Adipose tissue (tissue), 3 donors: ENCODE data around the gene ADORA1. TPM values are rescaled to one million over a fixed set of nuclear protein-coding genes. Genes with fewer than 3 reads are reported as not detected.

ENCODE experiments used
- H3K27ac ChIP-seq: one replicate; pipeline ENCODE4 v1.5.1; 2013; ENCODE audit warnings: low read depth, low read length
- WGBS, 3 donors: extraction: QIAGEN DNeasy Blood & Tissue Kit; methylation state at CpG; one replicate each; pipeline ENCODE4 v1.1.7; 2013; 5-methylcytosine and 5-hydroxymethylcytosine counted together
- polyA plus RNA-seq, 3 donors: library from polyadenylated mRNA; stranded (reverse); fragments of 200-250 nt; gene quantifications; one replicate each; pipeline ENCODE4 v1.2.3, GENCODE V29; 2013
- donor health status: healthy with polysubstance abuse.
- donor health status: Bipolar disorder and iron deficiency.
- donor health status: healthy.

Gene ADORA1
- polyA plus RNA-seq, 3 donors, result 3.8 to 10.1 (median 9.8) TPM

DNA sequence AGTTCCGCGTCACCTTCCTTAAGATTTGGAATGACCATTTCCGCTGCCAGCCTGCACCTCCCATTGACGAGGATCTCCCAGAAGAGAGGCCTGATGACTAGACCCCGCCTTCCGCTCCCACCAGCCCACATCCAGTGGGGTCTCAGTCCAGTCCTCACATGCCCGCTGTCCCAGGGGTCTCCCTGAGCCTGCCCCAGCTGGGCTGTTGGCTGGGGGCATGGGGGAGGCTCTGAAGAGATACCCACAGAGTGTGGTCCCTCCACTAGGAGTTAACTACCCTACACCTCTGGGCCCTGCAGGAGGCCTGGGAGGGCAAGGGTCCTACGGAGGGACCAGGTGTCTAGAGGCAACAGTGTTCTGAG lies 38.3 kb downstream of the ADORA1 start:
- no peak overlapping the region for H3K27ac ChIP-seq
- 92 to 98% (median 95%) methylated on average over 8 of the region's 8 CpGs for WGBS, 3 donors

DNA sequence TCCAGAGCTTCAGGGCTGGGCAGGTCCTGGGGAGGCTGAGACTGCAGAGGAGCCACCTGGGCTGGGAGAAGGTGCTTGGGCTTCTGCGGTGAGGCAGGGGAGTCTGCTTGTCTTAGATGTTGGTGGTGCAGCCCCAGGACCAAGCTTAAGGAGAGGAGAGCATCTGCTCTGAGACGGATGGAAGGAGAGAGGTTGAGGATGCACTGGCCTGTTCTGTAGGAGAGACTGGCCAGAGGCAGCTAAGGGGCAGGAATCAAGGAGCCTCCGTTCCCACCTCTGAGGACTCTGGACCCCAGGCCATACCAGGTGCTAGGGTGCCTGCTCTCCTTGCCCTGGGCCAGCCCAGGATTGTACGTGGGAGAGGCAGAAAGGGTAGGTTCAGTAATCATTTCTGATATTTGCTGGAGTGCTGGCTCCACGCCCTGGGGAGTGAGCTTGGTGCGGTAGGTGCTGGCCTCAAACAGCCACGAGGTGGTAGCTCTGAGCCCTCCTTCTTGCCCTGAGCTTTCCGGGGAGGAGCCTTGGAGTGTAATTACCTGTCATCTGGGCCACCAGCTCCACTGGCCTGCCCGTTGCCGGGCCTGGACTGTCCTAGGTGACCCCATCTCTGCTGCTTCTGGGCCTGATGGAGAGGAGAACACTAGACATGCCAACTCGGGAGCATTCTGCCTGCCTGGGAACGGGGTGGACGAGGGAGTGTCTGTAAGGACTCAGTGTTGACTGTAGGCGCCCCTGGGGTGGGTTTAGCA lies 38.8 kb downstream of the ADORA1 start:
- WGBS, 3 donors, result 54 to 68% (median 67%) methylated on average over 14 of the region's 14 CpGs
- no peak overlapping the region for H3K27ac ChIP-seq

DNA sequence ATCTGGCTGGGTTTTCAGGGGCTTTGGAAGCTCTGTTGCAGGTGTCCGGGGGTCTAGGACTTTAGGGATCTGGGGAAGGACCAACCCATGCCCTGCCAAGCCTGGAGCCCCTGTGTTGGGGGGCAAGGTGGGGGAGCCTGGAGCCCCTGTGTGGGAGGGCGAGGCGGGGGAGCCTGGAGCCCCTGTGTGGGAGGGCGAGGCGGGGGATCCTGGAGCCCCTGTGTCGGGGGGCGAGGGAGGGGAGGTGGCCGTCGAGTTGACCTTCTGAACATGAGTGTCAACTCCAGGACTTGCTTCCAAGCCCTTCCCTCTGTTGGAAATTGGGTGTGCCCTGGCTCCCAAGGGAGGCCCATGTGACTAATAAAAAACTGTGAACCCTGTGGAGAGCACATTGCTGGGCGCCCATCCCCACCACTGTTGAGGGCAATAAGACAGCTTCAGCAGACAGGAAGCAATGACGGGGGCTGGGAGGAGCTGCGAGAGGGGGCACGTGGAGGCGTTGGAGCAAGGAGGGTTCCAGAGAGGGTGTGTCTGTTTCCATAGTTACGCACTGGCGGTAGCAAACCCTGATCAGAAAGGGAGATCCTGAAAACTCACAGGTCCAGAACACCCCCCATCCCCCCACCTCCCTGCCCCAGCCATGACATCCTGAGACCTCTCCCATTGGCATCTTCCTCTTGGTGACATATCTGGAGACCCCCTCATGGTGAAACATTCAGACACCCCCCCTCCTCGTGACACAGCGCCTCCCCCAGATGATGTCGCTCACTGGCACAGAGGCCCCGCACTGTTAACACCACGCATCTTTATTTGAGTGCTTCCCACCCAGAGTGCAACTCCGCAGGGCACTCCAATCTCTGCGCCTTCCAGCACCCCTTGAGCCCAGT lies 39.7 kb downstream of the ADORA1 start:
- H3K27ac ChIP-seq, result no peak overlapping the region
- 75 to 82% (median 80%) methylated on average over 22 to 23 of the region's 23 CpGs for WGBS, 3 donors

DNA sequence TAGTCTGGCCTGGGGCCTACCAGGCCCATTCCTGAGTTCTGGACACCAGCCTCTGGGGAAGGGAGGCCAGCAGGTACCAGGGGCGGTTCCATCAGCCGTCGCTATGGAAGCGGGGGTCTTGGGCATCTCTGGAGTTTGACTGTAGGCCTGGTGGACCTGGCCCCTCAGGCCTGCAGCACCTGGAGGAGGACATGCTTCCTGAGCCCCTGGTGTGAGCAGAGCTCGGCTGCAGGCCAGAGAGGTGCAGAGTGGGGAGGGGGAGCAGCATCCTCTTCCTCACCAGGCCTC lies 40.3 kb downstream of the ADORA1 start:
- 88 to 97% (median 97%) methylated on average over 5 of the region's 5 CpGs for WGBS, 3 donors
- no peak overlapping the region for H3K27ac ChIP-seq

DNA sequence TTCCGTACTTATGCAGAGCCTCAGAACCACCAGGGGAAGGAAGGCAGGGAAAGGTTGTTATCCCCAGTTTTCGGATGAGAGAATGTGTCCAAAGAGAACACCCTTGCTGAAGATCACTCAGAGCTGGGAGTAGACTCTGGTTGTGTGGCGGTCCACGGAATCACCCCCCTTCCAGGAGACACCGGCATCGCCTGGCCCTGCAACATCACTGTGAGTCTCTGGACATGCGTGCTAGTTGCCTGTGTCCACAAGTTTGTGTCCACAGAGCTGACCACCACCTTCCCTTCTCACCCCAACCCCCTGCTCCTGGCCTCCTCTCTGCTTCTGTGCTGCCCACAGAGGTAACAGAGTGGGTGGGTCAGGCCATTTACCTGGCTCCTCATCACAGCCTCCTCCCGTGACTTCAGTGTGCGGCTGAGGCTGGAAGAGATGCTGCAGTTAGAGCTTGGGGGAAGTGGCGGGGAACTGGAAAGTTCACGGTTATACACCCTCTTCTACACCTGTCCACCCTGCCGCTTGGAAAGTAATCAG lies 40.8 kb downstream of the ADORA1 start:
- H3K27ac ChIP-seq, result no peak overlapping the region
- 94 to 96% (median 95%) methylated on average over 12 of the region's 12 CpGs for WGBS, 3 donors

DNA sequence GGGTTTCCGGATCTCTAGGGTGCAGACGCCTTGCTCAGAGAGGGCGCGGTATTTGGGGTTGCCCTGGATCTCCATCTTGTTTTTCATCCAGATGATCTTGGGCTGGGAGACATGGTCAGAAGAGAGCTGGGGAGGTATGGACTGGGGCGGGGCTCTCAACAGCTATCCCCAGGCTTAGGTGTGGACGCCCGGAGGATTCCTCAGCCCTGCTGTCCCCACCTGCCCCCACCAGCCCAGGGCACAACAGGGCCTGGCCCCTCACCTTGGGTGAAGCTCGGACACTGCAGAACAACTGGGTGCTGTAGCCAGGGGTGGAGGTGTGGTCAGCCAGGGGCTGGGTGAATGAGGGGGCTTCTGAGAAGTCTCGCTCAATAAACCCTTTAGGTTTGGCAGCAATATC lies 41.5 kb downstream of the ADORA1 start:
- no peak overlapping the region for H3K27ac ChIP-seq
- 93 to 95% (median 94%) methylated on average over 9 of the region's 9 CpGs for WGBS, 3 donors

DNA sequence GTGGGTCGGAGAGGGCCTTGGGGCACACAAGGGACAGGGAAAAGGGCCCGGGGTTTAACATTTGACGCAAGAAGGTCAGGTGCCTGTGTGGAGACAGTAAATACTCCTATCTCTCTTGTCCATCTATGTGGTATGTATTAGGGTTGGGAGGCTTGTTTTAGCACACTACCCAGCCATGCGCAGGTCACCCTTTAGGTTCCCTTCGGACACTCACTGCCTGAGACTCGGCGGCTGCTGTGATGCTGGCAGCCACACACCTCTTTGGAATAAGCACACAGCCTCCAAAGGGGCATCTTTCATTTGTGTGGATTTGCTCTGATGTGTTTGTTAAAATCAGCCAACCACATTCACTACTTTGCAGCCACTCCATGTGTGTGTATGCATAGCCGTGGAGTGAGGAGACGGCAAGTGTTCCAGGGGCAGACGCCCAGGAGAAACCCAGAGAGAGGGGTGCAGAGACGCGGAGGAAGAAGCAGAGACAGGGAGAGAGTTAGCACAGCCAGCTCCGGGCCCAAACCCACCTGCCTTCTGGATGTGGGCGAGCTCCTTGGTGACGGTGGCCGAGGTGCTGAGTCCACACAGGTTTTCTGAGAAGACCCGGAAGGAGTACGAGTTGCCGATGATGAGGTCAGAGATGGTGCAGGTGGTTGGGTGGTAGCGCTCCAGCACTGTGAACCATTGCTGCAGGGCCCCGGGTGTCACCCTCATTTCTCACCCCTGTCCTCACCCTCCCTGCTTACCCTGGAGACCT lies 42.4 kb downstream of the ADORA1 start:
- no peak overlapping the region for H3K27ac ChIP-seq
- WGBS, 3 donors, result 83 to 88% (median 86%) methylated on average over 21 of the region's 21 CpGs

DNA sequence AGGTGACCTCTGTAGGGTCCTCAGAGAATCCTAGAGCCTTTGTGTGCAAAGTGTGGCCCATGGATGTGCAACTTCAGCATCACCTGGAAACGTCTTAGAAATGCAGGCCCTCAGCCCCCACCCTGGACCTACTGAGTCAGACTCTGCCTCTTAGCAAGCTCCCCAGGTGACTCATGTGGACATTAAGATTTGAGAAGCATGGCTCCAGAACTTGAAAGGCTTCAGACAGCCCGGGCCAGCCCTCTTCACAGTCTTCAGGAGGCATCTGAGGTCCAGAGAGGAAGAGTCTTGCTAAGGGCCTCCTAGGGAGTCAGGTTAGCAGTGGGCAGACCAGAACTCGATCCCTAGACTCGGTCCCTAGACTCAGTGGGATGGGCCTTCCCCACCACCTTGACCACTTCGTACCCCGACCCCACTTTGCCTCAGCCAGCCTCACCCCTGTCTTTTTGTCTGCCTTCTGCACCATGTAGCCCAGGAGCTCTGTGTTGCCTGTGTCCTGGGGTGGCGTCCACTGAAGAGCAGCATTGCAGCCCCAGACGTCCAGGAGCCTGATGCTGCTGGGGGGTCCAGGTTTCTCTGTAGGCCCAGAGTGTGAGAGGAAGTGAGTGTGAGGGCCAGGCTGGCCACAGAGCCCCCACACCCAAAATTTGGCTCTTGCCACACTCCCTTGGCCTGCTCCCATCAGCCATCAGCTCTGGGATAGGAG lies 43.3 kb downstream of the ADORA1 start:
- 75 to 83% (median 81%) methylated on average over 8 of the region's 8 CpGs for WGBS, 3 donors
- H3K27ac ChIP-seq, result no peak overlapping the region

DNA sequence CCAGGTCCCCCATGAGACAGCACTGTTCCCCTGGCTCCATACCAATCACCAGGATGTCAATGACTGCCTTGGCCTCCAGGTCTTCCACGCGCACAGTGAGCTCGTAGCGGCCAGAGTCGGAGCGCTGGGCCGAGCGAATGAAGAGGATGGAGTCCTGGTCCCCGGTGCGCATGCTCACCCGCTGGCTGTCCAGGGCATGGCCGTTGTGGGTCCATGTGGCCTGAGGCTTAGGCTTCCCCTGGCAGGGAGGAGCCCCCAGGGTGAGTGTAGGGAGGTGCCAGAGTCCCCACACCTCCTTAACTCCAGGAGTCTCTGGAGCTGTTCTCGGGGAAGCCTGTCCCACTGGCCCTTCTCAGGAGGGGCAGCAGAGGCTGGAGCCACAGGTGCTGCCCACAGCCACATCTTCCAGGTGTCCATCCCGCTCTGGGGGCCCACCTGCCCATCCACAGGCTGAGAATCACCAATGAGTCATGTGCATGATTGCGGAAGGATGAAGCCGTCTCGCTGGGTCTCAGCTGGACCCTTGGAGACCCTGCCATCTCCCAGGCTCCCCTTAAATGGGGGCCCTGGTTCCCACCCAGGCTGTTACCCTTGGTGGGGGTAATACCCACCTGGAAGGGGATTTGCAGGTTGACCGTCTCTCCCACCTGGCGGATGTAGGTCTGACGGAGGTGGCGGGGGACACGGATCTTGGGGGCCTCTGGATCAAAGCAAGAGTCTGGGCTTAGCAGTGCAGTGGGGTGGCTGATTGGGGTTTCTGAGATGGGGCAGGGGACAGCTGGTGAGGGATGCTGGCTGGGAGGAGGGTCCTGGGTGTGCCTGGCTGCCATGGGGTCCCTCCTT lies 44.0 kb downstream of the ADORA1 start:
- no peak overlapping the region for H3K27ac ChIP-seq
- 92 to 94% (median 93%) methylated on average over 22 of the region's 22 CpGs for WGBS, 3 donors

DNA sequence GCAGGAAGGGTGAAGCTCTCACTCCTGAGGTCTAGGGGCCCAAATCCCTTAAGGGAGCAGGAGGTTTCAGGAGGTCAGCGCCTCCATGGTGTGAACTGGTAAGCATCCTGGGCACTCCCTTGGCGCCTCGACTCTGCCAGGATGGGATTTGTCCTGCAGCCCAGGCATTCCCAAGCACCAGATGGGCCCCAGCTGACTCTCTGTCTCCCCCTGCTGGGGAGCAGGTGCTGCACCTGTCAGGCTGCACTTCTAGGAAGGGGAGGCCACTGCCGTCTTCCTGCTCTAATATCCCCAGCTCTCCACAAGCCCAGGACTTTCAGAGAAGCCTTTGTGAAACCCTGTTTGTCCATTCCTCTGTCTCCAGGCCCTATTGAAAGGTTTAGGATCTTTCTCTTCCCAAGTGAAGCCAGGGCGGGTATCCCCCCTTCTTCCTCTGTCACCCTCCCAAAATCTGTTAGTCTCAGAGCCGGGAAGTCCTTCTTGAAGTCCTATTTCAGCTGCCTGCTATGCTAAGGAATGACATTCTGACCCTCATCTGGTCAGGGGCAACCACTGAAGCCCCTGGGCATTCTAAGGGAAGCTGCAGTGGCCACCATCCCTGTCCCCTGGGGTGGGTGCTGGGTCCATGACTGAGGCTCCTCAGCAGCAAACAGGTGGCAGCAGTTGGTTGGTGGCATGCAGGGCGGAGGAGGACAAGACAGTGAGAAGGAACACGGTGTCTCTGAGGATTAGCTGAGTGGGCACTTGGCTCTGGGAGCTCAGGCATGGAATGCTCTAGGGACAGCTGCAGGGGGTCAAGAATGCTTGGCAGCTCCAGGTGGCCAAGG lies 44.9 kb downstream of the ADORA1 start:
- WGBS, 3 donors, result 44 to 65% (median 58%) methylated on average over 8 of the region's 8 CpGs
- H3K27ac ChIP-seq, result no peak overlapping the region

DNA sequence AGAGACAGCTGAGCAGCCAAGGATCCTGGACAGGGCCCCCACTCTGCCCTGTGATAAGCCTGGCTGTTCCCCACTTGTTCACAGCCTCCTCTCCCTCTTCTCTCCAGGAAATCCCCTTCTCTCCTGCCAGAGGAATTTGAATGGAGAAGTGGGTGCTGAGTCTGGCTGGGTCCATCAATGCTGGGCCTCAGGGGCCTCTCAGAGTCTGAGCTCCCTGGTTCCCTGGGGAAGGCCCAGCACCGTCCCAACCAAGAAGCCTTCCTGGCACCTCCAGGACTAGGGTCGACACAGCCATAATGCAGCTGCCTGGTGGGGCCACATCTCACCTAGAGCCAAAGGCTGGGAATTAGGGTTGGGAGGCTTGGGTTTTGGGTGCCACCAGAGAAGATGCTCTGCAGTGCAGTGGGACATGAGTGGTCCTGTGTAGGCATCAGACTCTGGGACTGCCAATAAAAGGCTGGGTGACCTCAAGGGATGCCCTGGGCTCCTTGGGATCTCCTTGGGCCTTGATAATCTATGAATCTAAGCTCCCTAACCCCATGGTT lies 45.6 kb downstream of the ADORA1 start:
- WGBS, 3 donors, result 81 to 88% (median 85%) methylated on average over 2 of the region's 2 CpGs
- H3K27ac ChIP-seq, result no peak overlapping the region

DNA sequence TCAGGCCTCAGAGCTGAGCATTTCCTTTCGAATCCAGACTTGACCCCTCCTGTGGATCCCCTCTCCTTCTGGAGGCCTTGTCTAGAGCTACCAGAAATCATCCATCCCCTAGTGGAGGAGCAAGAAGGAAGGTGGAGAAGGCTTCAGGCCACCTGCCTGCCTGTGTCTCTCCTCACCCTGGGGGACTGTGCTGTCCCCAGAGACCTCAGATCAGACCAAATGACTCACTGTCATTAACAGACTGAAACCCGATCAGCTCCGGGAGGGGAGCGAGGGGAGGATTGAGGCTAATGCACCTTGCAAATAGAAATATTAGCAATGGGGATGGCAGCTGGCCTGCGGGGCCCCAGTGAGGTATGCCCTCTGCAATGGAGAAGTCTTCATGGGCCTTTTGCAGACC lies 46.0 kb downstream of the ADORA1 start:
- WGBS, 3 donors, result 79 to 93% (median 89%) methylated on average over 5 of the region's 5 CpGs

DNA sequence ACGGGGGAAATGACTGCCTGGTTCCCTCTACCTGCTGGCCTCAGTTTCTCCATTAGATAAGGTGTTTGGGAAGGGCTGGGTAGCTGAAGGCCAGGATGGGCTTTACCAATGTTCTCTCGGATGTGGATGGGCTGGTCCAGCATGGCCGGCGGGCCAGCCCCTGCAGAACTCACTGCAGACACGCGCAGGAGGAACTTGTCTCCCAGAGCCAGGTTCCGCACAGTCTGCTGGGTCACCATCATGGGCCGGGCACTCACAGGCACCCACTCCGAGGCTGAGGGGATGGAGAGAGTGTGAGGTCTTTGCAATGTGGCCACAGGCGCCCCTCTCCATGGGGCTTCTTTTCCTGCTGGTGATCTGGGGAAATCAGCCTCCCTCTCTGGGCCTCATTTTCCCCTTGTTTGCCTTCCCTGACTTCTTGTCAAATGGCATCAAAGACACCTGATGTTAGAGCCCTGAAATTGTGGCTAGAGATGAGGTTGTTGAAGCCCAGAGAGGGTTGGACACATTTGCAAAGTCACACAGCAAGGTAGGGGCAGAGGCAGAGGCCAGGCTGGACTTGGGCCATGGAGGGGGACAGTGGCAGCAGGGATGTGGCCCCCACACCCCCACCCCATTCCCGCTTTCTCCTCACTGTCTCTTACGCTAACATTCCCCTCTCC lies 46.9 kb downstream of the ADORA1 start:
- WGBS, 3 donors, result 87 to 93% (median 91%) methylated on average over 12 of the region's 12 CpGs
- no peak overlapping the region for H3K27ac ChIP-seq

More for the DNA sequence above, 46.0 kb downstream of the ADORA1 start:
- no peak overlapping the region for H3K27ac ChIP-seq

DNA sequence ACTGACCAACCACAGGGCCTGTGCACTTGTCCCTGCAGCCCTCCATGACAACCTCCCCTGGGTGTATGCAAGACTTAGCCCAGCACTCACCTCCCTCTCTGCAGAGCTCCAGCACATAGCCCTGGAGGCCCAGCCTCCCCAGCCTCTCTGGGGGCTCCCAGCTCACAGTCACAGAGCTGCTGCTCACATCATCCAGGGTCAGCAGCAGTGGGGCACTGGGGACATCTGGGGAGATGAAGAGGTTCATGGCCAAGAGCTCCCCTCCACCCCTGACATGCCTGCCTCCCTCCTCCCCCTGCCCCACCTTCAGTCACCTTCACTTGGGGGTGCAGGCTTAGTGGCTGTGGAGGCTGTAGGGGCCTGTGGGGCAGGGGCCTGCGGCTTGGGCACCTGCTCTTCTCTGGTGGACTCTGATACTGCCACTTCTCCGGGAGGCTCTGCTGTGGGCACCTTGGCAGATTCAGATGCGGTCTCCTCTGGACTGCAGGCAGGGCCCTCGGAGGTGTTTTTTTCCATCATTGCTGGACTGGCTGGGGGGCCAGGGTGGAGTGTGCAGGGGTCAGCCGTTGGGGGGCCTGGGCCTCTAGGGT lies 47.8 kb downstream of the ADORA1 start, which contains the start of gene MYBPH:
Gene MYBPH, minus strand, starts transcription at position 590 of the 590 bp plus-strand sequence. Its CDS starts 71 bp downstream, at position 519.
- 81 to 88% (median 82%) methylated on average over 5 of the region's 5 CpGs for WGBS, 3 donors
- no peak within 1 kb of the TSS for H3K27ac ChIP-seq

DNA sequence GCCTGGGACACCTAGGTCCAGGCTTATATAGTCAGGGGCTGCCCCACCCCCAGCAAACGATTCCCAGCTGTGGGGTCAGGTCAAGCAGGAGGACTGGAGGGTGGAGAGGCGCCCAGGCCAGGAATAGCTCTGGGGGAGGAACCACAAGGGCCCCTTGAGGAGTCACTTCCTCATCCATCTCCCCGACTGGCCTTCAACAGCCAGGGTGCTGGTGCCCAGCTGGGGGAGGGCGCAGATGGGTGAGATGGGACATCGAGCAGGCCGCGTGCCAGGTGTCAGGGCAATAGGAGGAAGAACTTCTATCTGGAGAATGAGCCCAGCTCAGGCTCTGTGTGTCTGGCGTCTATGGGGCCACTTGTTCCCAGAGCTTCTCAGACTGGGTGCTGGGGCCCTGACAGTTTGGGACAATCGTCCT lies 48.3 kb downstream of the ADORA1 start:
- no peak overlapping the region for H3K27ac ChIP-seq
- 55 to 66% (median 60%) methylated on average over 9 of the region's 9 CpGs for WGBS, 3 donors
